ENCODE measurements around the gene HUS1. TPM values are rescaled to one million over a fixed set of nuclear protein-coding genes. Genes with fewer than 3 reads are reported as not detected.

HUS1 gene
- total and polyA plus RNA-seq, 2 of the 8 experiments (the other 6 are each of a cell fraction or from before 2014, with no cell fraction given), result 15.0 to 33.0 TPM

DNA sequence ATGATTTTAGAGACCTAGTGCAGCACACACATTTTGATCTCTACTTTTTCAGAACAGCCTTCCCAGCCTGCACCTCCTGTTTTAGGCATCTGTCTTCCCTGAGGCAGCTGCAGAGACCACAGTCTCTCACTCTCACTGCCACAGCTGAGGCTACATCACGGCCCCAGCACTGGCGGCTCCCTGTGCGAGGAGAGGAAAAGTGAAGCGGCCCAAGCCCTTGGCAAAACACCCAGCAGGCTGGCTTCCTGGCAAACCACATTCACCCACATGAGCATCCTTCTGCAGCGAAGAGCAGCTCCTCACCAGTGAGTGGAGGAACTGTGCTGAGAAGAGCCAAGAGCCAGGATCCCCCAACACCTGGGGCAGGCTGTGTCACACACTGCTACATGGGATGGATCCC, 14.0 kb downstream of the HUS1 start:
- no peak overlapping the region for H2BK5ac ChIP-seq (ENCODE audit: low read depth, low read length)
- H4K5ac ChIP-seq (ENCODE audit: insufficient read length, low read depth, low read length), result no peak overlapping the region
- 0 out of 2 replicates have a peak, but pooled peaks cover 2% of the 10 kb centered on the region for H3K79me1 ChIP-seq (ENCODE audit: low read depth, low read length)
- no peak overlapping the region for H3K4me3 ChIP-seq (ENCODE audit: extremely low read depth in 1 of 4, insufficient read depth in 2 of 4, low read depth in 3 of 4, low read length in 4 of 4)
- H4K20me1 ChIP-seq (replicated peaks in 1 of 2; ENCODE audit: control insufficient read depth in 1 of 2, insufficient read depth in 2 of 2, low read length in 2 of 2), result peaks cover 0 to 10% of the 10 kb centered on the region in 2 experiments
- H2AK5ac ChIP-seq (ENCODE audit: low read depth, low read length), result no peak overlapping the region
- no peak overlapping the region for H3K27ac ChIP-seq (ENCODE audit: low read depth, low read length)
- H2BK15ac ChIP-seq (ENCODE audit: low read length), result no peak overlapping the region
- no peaks in the 10 kb centered on the region for H3K9me3 ChIP-seq (ENCODE audit: insufficient read depth in 2 of 2, low read depth in 1 of 2, low read length in 1 of 2)
- H2BK12ac ChIP-seq (ENCODE audit: low read depth, low read length), result no peak overlapping the region
- no peak overlapping the region for H2BK120ac ChIP-seq (replicated peaks; ENCODE audit: low read depth, low read length)
- H4K8ac ChIP-seq (ENCODE audit: extremely low read depth, insufficient read depth, low read length), result no peak overlapping the region
- peaks cover 26 to 75% (median 57%) of the 10 kb centered on the region in 4 experiments for H3K36me3 ChIP-seq (ENCODE audit: control insufficient read depth in 2 of 4, insufficient read depth in 4 of 4, low read length in 3 of 4)
- no peak overlapping the region for H3K23ac ChIP-seq (ENCODE audit: insufficient read length)
- no peak overlapping the region for H3K4ac ChIP-seq (replicated peaks; ENCODE audit: insufficient read length, low read depth, low read length)
- DNase-seq (ENCODE audit: low read depth in 1 of 2, low spot score in 2 of 2) (no peak), FAIRE-seq (no peak)
- H3K27me3 ChIP-seq (replicated peaks in 1 of 4; ENCODE audit: control insufficient read depth in 3 of 4, extremely low read depth in 1 of 4, insufficient read depth in 3 of 4, low read length in 3 of 4), result no peaks in the 10 kb centered on the region
- TF ChIP-seq CBX8 (IDR thresholded peaks at IDR 0.05; ENCODE audit: borderline replicate concordance, low read depth, low read length) (no peak), SP2 (IDR thresholded peaks at IDR 0.05; ENCODE audit: low read length) (no peak), KDM1A (IDR thresholded peaks at IDR 0.05; ENCODE audit: borderline replicate concordance, low read length) (no peak)
- TF ChIP-seq, protein P1, sequence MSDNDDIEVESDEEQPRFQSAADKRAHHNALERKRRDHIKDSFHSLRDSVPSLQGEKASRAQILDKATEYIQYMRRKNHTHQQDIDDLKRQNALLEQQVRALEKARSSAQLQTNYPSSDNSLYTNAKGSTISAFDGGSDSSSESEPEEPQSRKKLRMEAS (IDR thresholded peaks at IDR 0.05), result no peak
- WGBS, 2 experiments (ENCODE audit: extremely low coverage in 1 of 2, insufficient coverage in 1 of 2, insufficient read length in 1 of 2, insufficient replicate concordance in 2 of 2, low coverage in 1 of 2, low lambda C conversion rate in 2 of 2, missing lambda C conversion rate in 1 of 2), result 92% methylated on average over 5 of the region's 5 CpGs; no CpG with 5 or more reads in 1 of the 2 experiments
- H3K4me2 ChIP-seq (ENCODE audit: insufficient read depth in 1 of 2, low read depth in 2 of 2, low read length in 2 of 2), result no peak overlapping the region
- no peak overlapping the region for H3K18ac ChIP-seq (ENCODE audit: extremely low read depth, low read length)
- no peak overlapping the region for H3K56ac ChIP-seq (replicated peaks; ENCODE audit: insufficient read length, low read depth, low read length)
- no peak overlapping the region for H3K14ac ChIP-seq (ENCODE audit: insufficient read length)
- no peak overlapping the region for H3K9ac ChIP-seq (replicated peaks in 1 of 4; ENCODE audit: extremely low read depth in 1 of 4, low read depth in 3 of 4, low read length in 3 of 4)
- H3K23me2 ChIP-seq (ENCODE audit: low read depth, low read length), result no peaks in the 10 kb centered on the region
- H3K79me2 ChIP-seq (ENCODE audit: control insufficient read depth in 1 of 2, insufficient read depth in 2 of 2, low read length in 2 of 2), result no peaks in the 10 kb centered on the region; a peak in 1 of 4 replicates
- no peaks in the 10 kb centered on the region for H3K4me1 ChIP-seq (replicated peaks in 1 of 4; ENCODE audit: control insufficient read depth in 3 of 4, insufficient read depth in 4 of 4, low read length in 3 of 4)
- H2AFZ ChIP-seq (ENCODE audit: low read length), result no peak overlapping the region
- no peak overlapping the region for H2BK20ac ChIP-seq (ENCODE audit: low read length)
- H4K91ac ChIP-seq (replicated peaks; ENCODE audit: insufficient read length, low read length), result no peak overlapping the region
- POLR2A ChIA-PET (ENCODE audit: partially characterized antibody), result no interaction called here
- CTCF ChIA-PET (ENCODE audit: partially characterized antibody), result interaction anchor here (1.0 to 2.5 kb wide), 3 partner anchors 13 to 22 kb away, joined by 4 to 11 read pairs (median 4); no protein-coding TSS in a partner anchor
